Adrenal gland (tissue), 5 donors: ENCODE data around the gene NDOR1.
"Not testable (repeated sequence)": the region's sequence is repeated elsewhere in the genome, so short reads cannot be mapped to it uniquely, and the experiment has no call there.

Source experiments
- CTCF ChIP-seq, 6 experiments: fragments of 450-650 bp in 4 of 6; fragments of 200-600 bp in 2 of 6; sonication (generic) in 1 of 6; IDR thresholded peaks; 1 replicate in 5 of 6; 2 replicates in 1 of 6; pipeline versions ENCODE4 v1.5.1 to v1.8.0; 2016 to 2021; ENCODE audit warnings: antibody characterized with exemption in 6 of 6, mild to moderate bottlenecking in 2 of 6, moderate library complexity in 1 of 6
- POLR2A ChIP-seq, 2 donors: fragments of 450-650 bp; IDR thresholded peaks; one replicate each; pipeline ENCODE4 v1.6.1; 2017; ENCODE audit warnings: antibody characterized with exemption in 2 of 2, mild to moderate bottlenecking in 2 of 2, moderate library complexity in 1 of 2
- donor health status: DM: no; HTN: no; CAD: no.

- TF ChIP-seq POLR2A, CTCF (IDR thresholded peaks at IDR 0.05): not testable (repeated sequence)
Measured at GRCh38 chr9:137239541-137240200, 34.2 kb downstream of the NDOR1 start.
